ENCODE data around the gene CTNNA1.
"Not testable (repeated sequence)": the region's sequence is repeated elsewhere in the genome, so short reads cannot be mapped to it uniquely, and the experiment has no call there.

CTNNA1 gene

DNA sequence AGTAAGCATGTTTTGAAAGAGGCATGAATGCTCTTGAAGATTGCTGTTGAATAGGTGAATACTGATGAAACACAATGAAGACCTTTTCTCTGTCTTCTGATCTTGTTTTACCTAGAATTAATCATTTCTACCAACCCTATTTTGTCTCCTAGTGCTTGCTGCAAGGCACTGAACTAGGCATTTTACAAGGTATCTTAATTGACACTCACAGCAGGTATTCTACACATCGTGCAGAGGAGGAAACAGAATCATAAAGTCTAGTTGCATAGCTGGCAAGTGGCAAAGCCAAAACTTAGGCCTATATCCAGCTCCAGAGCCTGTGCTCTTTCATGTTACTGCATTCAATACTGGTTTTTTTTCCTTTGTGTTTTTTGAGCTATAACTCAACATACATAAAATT, 50.7 kb downstream of the CTNNA1 start:
- no peak for TF ChIP-seq ZNF274 (IDR thresholded peaks at IDR 0.05; ENCODE audit: low read depth, low read length)
- no peak overlapping the region for H3K4me3 ChIP-seq (ENCODE audit: low read length)

DNA sequence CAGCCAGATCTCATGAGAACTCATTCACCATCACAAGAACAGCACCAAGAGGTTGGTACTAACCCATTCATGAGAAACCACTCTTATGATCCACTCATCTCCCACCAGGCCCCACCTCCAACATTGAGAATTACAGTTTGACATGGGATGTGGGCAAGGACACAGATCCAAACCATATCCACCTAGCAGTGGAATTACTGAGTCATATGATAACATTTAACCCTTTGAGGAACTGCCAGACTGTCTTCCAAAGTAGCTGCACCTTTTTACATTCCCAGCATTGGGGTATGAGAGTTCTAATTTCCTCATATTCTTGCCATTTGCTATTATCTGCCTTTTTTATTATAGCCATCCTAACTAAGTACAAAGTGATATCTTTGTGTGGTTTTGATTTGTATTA, 51.9 kb downstream of the CTNNA1 start:
- no peak overlapping the region for H3K4me3 ChIP-seq (ENCODE audit: low read length)
- no peak for TF ChIP-seq ZNF274 (IDR thresholded peaks at IDR 0.05; ENCODE audit: low read depth, low read length)

DNA sequence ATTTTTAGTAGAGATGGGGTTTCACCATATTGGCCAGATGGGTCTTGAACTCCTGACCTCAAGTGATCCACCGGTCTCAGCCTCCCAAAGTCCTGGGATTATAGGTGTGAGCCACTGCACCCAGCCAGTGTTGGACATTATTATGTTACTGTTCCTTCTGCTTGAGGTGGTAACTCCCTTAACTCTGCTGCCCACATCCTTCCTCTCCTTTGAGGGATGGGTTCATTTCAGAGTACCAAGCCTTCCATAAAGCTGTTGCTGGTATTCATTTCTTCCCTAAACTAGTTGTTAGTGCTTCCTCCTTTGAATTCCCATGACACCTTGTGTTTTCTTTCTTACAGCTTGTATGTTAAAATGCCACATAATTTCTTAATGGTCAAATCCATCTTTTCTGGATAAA, 54.0 kb downstream of the CTNNA1 start:
- TF ChIP-seq ZNF274 (IDR thresholded peaks at IDR 0.05; ENCODE audit: low read depth, low read length): no peak
- no peak overlapping the region for H3K4me3 ChIP-seq (ENCODE audit: low read length)

DNA sequence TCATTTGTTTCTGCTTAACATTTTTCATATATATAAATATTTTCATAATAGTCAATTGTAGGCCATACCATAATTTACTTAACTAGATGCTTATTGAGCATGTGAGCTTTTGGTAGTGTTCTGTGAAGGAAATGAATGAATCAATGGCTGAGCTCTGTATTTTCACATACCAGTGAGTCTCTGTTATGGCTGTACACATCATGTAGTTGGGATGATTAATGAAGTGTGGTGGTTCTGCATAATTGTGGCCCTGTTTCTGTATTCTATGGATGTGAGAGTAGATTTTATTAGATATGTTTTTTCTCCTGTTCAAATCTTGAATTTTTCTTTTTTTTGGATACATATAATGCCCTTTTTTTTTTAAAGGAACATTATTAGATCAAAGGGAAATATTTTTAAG, 56.2 kb downstream of the CTNNA1 start:
- H3K4me3 ChIP-seq (ENCODE audit: low read length): no peak overlapping the region
- no peak for TF ChIP-seq ZNF274 (IDR thresholded peaks at IDR 0.05; ENCODE audit: low read depth, low read length)

DNA sequence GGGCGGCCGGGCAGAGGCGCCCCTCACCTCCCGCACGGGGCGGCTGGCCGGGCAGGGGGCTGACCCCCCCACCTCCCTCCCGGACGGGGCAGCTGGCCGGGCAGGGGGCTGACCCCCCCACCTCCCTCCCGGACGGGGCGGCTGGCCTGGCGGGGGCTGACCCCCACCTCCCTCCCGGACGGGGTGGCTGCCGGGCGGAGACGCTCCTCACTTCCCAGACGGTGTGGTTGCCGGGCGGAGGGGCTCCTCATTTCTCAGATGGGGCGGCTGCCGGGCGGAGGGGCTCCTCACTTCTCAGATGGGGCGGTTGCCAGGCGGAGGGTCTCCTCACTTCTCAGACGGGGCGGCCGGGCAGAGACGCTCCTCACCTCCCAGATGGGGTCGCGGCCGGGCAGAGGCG, 57.6 kb downstream of the CTNNA1 start:
- H3K4me3 ChIP-seq (ENCODE audit: low read length): not testable (repeated sequence)

DNA sequence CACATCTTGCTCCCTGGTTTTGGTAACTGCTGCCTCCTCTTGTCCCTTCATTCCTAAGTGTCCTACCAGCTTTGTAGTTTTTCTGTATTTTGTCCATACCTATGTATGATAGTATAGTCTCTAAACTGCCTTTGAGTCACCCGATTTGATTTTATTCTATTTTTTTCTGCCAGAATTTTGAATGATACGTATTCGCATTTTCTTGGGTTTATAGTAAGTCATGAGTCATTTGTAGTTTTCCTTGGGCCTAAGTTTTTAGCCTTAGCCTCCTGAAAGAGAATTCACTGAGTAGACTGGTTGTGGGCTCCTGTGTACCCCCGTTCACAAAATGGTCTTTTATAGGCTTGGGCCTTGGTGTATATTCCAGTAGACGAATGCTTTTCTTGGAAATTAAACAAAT, 62.3 kb downstream of the CTNNA1 start:
- no peak overlapping the region for H3K4me3 ChIP-seq (ENCODE audit: low read length)
- TF ChIP-seq ZNF274 (IDR thresholded peaks at IDR 0.05; ENCODE audit: low read depth, low read length): no peak

DNA sequence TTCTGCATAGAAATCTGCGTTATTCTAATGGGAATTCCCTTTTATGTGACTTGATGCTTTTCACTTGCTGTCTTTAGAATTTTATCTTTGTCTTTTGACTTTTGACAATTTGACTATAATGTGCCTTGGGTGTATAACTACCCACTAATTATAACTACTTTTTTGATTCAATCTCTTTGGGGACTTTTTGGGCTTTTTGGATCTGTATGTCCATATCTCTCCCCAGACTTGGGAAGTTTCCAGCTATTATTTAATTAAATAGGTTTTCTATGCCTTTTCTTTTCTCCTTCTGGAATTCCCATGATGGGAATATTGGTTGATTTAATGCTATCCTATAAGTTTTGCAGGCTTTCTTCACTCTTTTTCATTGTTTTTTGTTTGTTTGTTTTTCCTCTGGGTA, 64.0 kb downstream of the CTNNA1 start:
- no peak for TF ChIP-seq ZNF274 (IDR thresholded peaks at IDR 0.05; ENCODE audit: low read depth, low read length)
- no peak overlapping the region for H3K4me3 ChIP-seq (ENCODE audit: low read length)

DNA sequence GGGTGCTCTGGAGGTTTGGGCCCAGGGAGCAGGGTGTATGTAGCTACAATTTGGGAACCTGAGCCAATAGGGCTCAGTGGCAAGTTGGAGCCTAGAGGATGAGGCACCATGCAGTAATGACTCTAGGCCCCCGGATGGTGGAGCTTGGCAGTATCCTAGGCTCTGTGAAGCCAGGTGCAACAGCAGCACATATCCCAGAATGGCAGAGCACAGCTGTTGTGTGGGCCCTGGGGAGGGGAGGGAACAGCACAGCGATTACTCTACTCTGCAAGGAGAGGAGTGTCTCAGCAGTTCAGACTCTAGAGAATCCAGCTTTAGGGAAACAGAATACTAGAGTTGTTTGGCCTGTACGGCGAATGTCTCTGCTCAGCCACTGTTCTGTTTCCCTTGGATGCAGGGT, 65.9 kb downstream of the CTNNA1 start:
- no peak for TF ChIP-seq ZNF274 (IDR thresholded peaks at IDR 0.05; ENCODE audit: low read depth, low read length)
- H3K4me3 ChIP-seq (ENCODE audit: low read length): no peak overlapping the region

DNA sequence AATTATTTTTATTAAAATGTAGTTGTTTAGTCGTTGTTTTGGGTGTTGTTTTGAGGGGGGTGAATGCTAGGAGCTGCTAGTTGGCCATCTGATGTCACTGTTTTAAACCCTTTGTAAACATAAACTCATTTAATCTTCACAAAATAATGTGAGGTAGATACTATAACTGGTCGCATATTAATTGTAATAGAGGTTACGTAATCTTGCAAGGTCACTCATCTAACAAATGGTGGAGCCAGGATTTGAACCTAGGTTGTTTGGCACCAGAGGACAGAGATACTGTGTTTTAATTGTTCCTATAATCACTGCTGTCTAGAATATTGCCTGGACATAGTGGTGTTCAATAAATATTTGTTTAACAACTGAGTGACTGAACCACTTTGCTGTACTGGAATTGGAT, 67.5 kb downstream of the CTNNA1 start:
- H3K4me3 ChIP-seq (ENCODE audit: low read length): no peak overlapping the region
- no peak for TF ChIP-seq ZNF274 (IDR thresholded peaks at IDR 0.05; ENCODE audit: low read depth, low read length)

DNA sequence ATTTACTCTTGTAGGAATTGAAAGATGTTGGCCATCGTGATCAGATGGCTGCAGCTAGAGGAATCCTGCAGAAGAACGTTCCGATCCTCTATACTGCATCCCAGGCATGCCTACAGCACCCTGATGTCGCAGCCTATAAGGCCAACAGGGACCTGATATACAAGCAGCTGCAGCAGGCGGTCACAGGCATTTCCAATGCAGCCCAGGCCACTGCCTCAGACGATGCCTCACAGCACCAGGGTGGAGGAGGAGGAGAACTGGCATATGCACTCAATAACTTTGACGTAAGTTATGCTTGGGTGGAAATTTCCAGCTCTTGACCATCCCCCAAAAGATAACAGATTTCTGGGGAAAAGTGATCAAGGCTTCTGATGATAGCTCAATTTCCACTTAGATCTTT, 71.3 kb downstream of the CTNNA1 start:
- no peak for TF ChIP-seq ZNF274 (IDR thresholded peaks at IDR 0.05; ENCODE audit: low read depth, low read length)
- no peak overlapping the region for H3K4me3 ChIP-seq (ENCODE audit: low read length)

DNA sequence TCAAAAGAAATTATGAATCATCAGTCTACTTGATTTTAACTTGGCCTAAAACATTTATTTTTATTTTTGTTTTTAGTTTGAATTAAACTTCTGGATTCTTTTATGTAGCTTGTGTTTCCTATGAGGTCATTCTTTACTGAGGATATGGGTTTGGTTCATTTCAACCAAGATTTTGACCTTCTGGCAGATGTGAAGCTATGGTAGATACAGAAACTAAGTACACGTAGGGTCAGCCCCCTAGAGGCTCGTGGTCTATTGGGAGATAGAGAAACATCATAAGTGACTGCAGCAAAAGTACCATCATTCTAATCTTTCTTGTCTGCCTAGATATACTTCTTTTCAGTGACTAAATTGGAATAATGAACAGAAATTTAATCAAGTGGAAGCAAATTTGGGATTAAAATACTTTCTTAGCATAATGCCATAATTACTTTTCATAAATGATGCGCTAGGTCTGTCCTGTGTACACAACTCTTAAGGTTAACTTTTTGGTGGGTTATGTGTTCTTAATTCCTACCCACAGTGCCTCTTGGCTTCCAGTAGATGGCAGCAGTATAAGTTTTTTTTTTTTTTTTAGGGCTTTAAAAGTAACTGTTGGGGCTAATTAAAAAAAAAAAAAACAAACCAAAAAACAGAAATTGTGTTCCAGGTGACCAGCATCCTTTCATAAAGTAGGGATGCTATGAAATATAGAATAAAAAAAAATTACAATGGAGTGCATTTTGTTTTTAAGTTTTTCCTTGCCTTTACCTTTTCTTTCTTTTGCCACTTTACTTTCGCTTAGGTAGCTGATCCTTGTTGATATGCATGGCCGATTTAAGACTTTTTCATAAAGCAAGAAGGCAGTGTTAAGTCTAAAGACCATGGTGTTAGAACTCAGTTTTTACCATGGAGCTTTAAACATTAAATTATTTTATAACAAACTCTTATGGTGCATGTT, 72.0 kb downstream of the CTNNA1 start:
- no peak for TF ChIP-seq ZNF274 (IDR thresholded peaks at IDR 0.05; ENCODE audit: low read depth, low read length)
- no peak overlapping the region for H3K4me3 ChIP-seq (ENCODE audit: low read length)

DNA sequence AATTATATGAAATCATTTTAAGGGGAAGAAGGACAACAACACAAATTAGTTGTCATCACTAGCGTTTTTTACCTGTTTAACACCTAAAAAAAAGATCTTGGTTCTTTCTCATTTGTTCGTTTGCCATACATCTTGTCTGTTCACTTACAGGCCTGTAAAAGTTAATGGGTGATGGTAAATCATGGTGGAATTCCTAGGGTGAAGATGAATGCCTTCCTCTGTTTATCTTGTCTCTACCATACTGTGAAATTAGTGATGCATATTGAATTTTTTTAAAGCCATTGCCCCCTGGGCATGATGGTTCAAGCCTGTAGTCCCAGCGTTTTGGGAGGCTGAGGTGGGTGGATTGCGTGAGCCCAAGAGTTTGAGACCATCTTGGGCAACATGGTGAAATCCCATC, 75.3 kb downstream of the CTNNA1 start:
- no peak for TF ChIP-seq ZNF274 (IDR thresholded peaks at IDR 0.05; ENCODE audit: low read depth, low read length)
- no peak overlapping the region for H3K4me3 ChIP-seq (ENCODE audit: low read length)

DNA sequence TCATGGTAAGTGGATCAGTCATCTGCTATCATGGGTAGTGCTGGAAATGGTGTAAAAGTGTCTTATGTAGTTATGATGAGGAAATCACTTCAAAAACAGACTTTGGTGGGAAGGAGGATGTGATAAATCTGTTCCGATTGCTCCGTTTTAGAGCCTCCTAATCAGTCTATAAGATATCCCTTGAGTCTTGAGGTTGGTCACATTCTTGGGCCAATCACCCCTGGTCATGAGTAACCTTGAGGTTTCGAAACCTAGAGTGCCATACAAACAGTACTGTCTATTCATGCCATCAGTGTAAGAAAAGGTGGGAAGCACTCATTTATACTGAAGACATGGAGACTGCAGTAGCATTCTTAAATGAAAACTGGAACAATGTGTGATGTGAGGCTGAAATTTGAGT, 76.1 kb downstream of the CTNNA1 start:
- no peak for TF ChIP-seq ZNF274 (IDR thresholded peaks at IDR 0.05; ENCODE audit: low read depth, low read length)
- no peak overlapping the region for H3K4me3 ChIP-seq (ENCODE audit: low read length)

DNA sequence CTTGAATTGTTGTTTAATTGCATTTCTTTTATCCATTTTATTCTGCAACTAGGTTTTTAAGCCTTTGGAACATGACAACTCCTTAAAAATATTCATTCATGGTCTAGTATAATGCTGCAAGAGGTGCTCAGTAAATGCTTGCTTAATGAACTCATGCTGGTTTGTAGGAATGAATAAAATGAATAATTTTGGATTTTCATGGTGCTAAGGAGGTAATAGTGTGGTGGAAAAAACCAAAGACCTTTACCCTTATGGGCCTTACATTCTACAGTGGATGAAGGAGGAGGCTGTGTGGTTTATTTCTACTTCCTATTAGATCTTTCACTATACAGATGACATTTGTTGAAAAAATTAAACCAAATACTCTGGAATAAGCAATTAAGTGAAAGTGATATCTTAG, 78.5 kb downstream of the CTNNA1 start:
- no peak for TF ChIP-seq ZNF274 (IDR thresholded peaks at IDR 0.05; ENCODE audit: low read depth, low read length)
- H3K4me3 ChIP-seq (ENCODE audit: low read length): no peak overlapping the region

DNA sequence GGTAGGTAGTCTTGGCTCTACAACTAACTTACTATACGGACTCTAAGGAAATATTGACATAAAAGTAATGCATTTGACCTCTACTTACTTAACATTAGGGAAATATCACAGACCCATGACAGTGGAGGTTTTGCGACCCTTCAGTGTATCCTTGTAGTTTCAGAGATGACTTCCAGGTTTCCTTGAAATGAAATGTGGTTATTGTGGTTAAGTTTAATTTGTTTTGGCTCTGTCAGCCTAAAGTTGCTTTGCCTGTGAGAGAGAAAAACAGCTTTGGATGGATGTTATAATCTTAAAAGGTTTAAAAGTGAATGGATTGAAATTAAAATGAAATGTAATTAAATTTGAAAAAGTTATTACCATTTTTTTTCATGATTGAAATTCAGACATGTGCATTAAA, 79.0 kb downstream of the CTNNA1 start:
- no peak for TF ChIP-seq ZNF274 (IDR thresholded peaks at IDR 0.05; ENCODE audit: low read depth, low read length)
- H3K4me3 ChIP-seq (ENCODE audit: low read length): no peak overlapping the region

DNA sequence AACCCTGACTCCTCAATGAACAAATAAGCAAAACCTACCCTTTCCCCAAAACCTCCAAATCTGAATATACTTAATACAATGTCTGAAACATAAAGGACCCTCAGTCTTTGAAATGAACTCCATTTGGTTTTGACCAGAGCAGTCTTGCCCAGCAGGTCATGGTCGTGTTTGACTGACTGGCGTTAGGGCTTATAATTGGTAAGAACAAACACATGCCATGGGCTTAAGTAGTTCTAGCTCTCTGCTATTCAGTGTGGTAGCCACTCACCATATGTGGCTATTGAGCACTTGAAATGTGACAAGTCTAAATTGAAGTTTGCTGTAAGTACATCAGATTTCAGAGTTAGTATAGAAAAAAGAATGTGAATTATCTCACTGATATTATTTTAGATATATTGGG, 79.9 kb downstream of the CTNNA1 start:
- TF ChIP-seq ZNF274 (IDR thresholded peaks at IDR 0.05; ENCODE audit: low read depth, low read length): no peak
- H3K4me3 ChIP-seq (ENCODE audit: low read length): no peak overlapping the region
